ENCODE data around the gene RALGPS2. TPM values are rescaled to one million over a fixed set of nuclear protein-coding genes. Genes with fewer than 3 reads are reported as not detected.

The RALGPS2 gene
- total RNA-seq, 1 donor from 2014 or later, result 29.8 TPM

- DNase-seq (ENCODE audit: low spot score), result no peak
Measured at GRCh38 chr1:178928976-178929375, 203.9 kb downstream of the RALGPS2 start.

GRCh38 chr1:178931858-178932551, 207.0 kb downstream of the RALGPS2 start:
- peaks cover 10% of the 10 kb centered on the region for H3K4me1 Mint-ChIP-seq (ENCODE audit: unreplicated experiment)
- H3K36me3 Mint-ChIP-seq (ENCODE audit: low read depth, unreplicated experiment), result no peaks in the 10 kb centered on the region
- peaks cover 2% of the 10 kb centered on the region for H3K27me3 Mint-ChIP-seq (ENCODE audit: unreplicated experiment)
- no peak overlapping the region for H3K27ac Mint-ChIP-seq (ENCODE audit: unreplicated experiment)
- TF ChIP-seq CTCF (IDR thresholded peaks at IDR 0.05; ENCODE audit: unreplicated experiment), result no peak
- no peak overlapping the region for H3K4me3 Mint-ChIP-seq (ENCODE audit: unreplicated experiment)
- H3K9me3 Mint-ChIP-seq (ENCODE audit: unreplicated experiment), result no peaks in the 10 kb centered on the region
- DNase-seq (ENCODE audit: low spot score), result no peak

More at GRCh38 chr1:178928976-178929375, 203.9 kb downstream of the RALGPS2 start:
- peaks cover 6% of the 10 kb centered on the region for H3K4me1 Mint-ChIP-seq (ENCODE audit: unreplicated experiment)
- TF ChIP-seq CTCF (IDR thresholded peaks at IDR 0.05; ENCODE audit: unreplicated experiment), result no peak
- no peak overlapping the region for H3K27ac Mint-ChIP-seq (ENCODE audit: unreplicated experiment)
- H3K36me3 Mint-ChIP-seq (ENCODE audit: low read depth, unreplicated experiment), result no peaks in the 10 kb centered on the region
- H3K27me3 Mint-ChIP-seq (ENCODE audit: unreplicated experiment), result peaks cover 2% of the 10 kb centered on the region
- no peaks in the 10 kb centered on the region for H3K9me3 Mint-ChIP-seq (ENCODE audit: unreplicated experiment)
- no peak overlapping the region for H3K4me3 Mint-ChIP-seq (ENCODE audit: unreplicated experiment)

- H3K4me1 Mint-ChIP-seq (ENCODE audit: unreplicated experiment), result peaks cover 10% of the 10 kb centered on the region
- H3K9me3 Mint-ChIP-seq (ENCODE audit: unreplicated experiment), result no peaks in the 10 kb centered on the region
- TF ChIP-seq CTCF (IDR thresholded peaks at IDR 0.05; ENCODE audit: unreplicated experiment), result no peak
- no peaks in the 10 kb centered on the region for H3K36me3 Mint-ChIP-seq (ENCODE audit: low read depth, unreplicated experiment)
- peaks cover 2% of the 10 kb centered on the region for H3K27me3 Mint-ChIP-seq (ENCODE audit: unreplicated experiment)
- no peak overlapping the region for H3K4me3 Mint-ChIP-seq (ENCODE audit: unreplicated experiment)
- no peak overlapping the region for H3K27ac Mint-ChIP-seq (ENCODE audit: unreplicated experiment)
- no peak for DNase-seq (ENCODE audit: low spot score)
Measured at GRCh38 chr1:178932552-178932906, 207.5 kb downstream of the RALGPS2 start.

GRCh38 chr1:178933105-178933561, 208.1 kb downstream of the RALGPS2 start:
- DNase-seq (ENCODE audit: low spot score), result no peak
- no peak overlapping the region for H3K27ac Mint-ChIP-seq (ENCODE audit: unreplicated experiment)
- H3K27me3 Mint-ChIP-seq (ENCODE audit: unreplicated experiment), result peaks cover 2% of the 10 kb centered on the region
- no peaks in the 10 kb centered on the region for H3K9me3 Mint-ChIP-seq (ENCODE audit: unreplicated experiment)
- TF ChIP-seq CTCF (IDR thresholded peaks at IDR 0.05; ENCODE audit: unreplicated experiment), result no peak
- no peak overlapping the region for H3K4me3 Mint-ChIP-seq (ENCODE audit: unreplicated experiment)
- H3K36me3 Mint-ChIP-seq (ENCODE audit: low read depth, unreplicated experiment), result no peaks in the 10 kb centered on the region
- H3K4me1 Mint-ChIP-seq (ENCODE audit: unreplicated experiment), result peaks cover 10% of the 10 kb centered on the region

GRCh38 chr1:178933709-178934490, 208.9 kb downstream of the RALGPS2 start:
- peaks cover 10% of the 10 kb centered on the region for H3K4me1 Mint-ChIP-seq (ENCODE audit: unreplicated experiment)
- DNase-seq (ENCODE audit: low spot score), result no peak
- no peak overlapping the region for H3K4me3 Mint-ChIP-seq (ENCODE audit: unreplicated experiment)
- H3K36me3 Mint-ChIP-seq (ENCODE audit: low read depth, unreplicated experiment), result no peaks in the 10 kb centered on the region
- H3K9me3 Mint-ChIP-seq (ENCODE audit: unreplicated experiment), result no peaks in the 10 kb centered on the region
- peaks cover 2% of the 10 kb centered on the region for H3K27me3 Mint-ChIP-seq (ENCODE audit: unreplicated experiment)
- H3K27ac Mint-ChIP-seq (ENCODE audit: unreplicated experiment), result no peak overlapping the region
- no peak for TF ChIP-seq CTCF (IDR thresholded peaks at IDR 0.05; ENCODE audit: unreplicated experiment)
